Suprapubic skin (tissue), 4 donors: ENCODE data around the gene GADL1. TPM values are rescaled to one million over a fixed set of nuclear protein-coding genes. Genes with fewer than 3 reads are reported as not detected.
A peak's percentile ranks its signal among the peaks of the same experiment; 100 is the strongest.

Source experiments
- DNase-seq, 2 donors: peaks; one replicate each; pipeline ENCODE4 v3.0.0-alpha.2; 2019; ENCODE audit warnings: low spot score in 2 of 2
- H3K27ac ChIP-seq: fragments of 200-600 bp; sonication (generic); one replicate; pipeline ENCODE4 v1.5.1; 2019
- H3K27me3 ChIP-seq: fragments of 200-600 bp; sonication (generic); one replicate; pipeline ENCODE4 v1.5.1; 2019
- H3K36me3 ChIP-seq: fragments of 200-600 bp; sonication (generic); one replicate; pipeline ENCODE4 v1.5.1; 2019
- H3K4me1 ChIP-seq: fragments of 200-600 bp; sonication (generic); one replicate; pipeline ENCODE4 v1.5.1; 2019
- H3K4me3 ChIP-seq: fragments of 200-600 bp; sonication (generic); one replicate; pipeline ENCODE4 v1.5.1; 2019; ENCODE audit warnings: mild to moderate bottlenecking
- H3K9me3 ChIP-seq: fragments of 200-600 bp; sonication (generic); one replicate; pipeline ENCODE4 v1.5.1; 2019
- EP300 ChIP-seq: sonication (generic); formaldehyde crosslinking; IDR thresholded peaks from one replicate; pipeline ENCODE4 v1.6.1; 2017; ENCODE audit warnings: antibody characterized with exemption
- POLR2A ChIP-seq, 2 donors: fragments of 450-650 bp; IDR thresholded peaks; one replicate each; pipeline ENCODE4 v1.6.1; 2017; ENCODE audit warnings: antibody characterized with exemption in 2 of 2, mild to moderate bottlenecking in 2 of 2, moderate library complexity in 2 of 2
- POLR2AphosphoS5 ChIP-seq, 3 donors: sonication (generic); formaldehyde crosslinking; IDR thresholded peaks; one replicate each; pipeline ENCODE4 v1.6.1; 2017; ENCODE audit warnings: antibody characterized with exemption in 3 of 3
- WGBS: methylation state at CpG from one replicate; pipeline ENCODE4 v1.1.5; 2018; 5-methylcytosine and 5-hydroxymethylcytosine counted together
- total RNA-seq, 4 donors: library from RNA; depleted of rRNA; stranded (reverse); fragments of >200 nt; gene quantifications; one replicate each; pipeline ENCODE4 v1.1.0, GENCODE V29; 2016
- TF ChIP-seq, protein P1 (sequence below), 2 donors: fragments of 200-600 bp in 1 of 2; fragments of 450-650 bp in 1 of 2; sonication (generic) in 1 of 2; IDR thresholded peaks; one replicate each; pipeline ENCODE4 v1.5.1; 2016 to 2019; ENCODE audit warnings: antibody characterized with exemption in 2 of 2, mild to moderate bottlenecking in 1 of 2, moderate library complexity in 1 of 2

GADL1 gene
- total RNA-seq, 4 donors from 2014 or later: not detected

DNA sequence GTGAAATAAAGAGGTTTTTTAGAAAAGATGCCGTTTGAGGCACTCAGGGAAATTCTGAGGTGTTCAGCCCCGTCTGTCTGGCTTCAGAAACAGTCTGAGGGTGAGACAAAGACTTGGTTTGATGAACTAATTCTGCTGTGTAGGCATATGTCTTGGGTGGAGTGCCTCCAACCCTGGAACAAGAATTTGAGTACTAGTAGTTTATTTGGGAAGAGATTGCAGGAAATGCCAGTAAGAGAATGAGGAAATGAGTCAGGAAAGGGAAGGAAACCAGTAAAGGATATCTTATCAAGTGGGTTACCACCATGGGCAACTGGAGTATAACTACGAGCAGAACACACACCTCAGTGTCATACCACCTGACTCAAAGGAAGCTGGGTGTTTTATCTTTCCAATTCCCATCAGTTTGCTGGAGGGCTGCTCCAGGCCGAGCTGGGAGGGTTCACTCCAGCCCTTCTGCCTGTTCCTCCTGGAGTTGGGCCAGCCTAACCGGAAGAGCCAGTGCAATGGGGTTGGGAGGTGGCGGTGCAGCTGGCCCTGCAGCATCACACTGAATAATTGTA, 212.7 kb downstream of the GADL1 start:
- Histone ChIP-seq H3K4me3 (no peak overlapping the region), H3K9me3 (no peaks in the 10 kb centered on the region), H3K4me1 (peaks cover 39% of the 10 kb centered on the region), H3K36me3 (peaks cover 20% of the 10 kb centered on the region), H3K27ac (peak overlapping the region; percentile 67), H3K27me3 (no peaks in the 10 kb centered on the region)
- DNase-seq: no peak
- TF ChIP-seq, protein P1, sequence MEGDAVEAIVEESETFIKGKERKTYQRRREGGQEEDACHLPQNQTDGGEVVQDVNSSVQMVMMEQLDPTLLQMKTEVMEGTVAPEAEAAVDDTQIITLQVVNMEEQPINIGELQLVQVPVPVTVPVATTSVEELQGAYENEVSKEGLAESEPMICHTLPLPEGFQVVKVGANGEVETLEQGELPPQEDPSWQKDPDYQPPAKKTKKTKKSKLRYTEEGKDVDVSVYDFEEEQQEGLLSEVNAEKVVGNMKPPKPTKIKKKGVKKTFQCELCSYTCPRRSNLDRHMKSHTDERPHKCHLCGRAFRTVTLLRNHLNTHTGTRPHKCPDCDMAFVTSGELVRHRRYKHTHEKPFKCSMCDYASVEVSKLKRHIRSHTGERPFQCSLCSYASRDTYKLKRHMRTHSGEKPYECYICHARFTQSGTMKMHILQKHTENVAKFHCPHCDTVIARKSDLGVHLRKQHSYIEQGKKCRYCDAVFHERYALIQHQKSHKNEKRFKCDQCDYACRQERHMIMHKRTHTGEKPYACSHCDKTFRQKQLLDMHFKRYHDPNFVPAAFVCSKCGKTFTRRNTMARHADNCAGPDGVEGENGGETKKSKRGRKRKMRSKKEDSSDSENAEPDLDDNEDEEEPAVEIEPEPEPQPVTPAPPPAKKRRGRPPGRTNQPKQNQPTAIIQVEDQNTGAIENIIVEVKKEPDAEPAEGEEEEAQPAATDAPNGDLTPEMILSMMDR (IDR thresholded peaks at IDR 0.05): no peak
- TF ChIP-seq EP300: no peak
- no peak for TF ChIP-seq POLR2A (IDR thresholded peaks at IDR 0.05)
- TF ChIP-seq POLR2AphosphoS5 (IDR thresholded peaks at IDR 0.05): no peak
- 43% methylated on average over 6 of the region's 6 CpGs for WGBS

GRCh38 chr3:30680789-30681648, 213.4 kb downstream of the GADL1 start:
- Histone ChIP-seq H3K4me1 (peaks cover 39% of the 10 kb centered on the region), H3K9me3 (no peaks in the 10 kb centered on the region), H3K27me3 (no peaks in the 10 kb centered on the region), H3K36me3 (peaks cover 26% of the 10 kb centered on the region), H3K27ac (peak overlapping the region; percentile 67), H3K4me3 (no peak overlapping the region)
- 64% methylated on average over 18 of the region's 18 CpGs for WGBS
- peak in 1 of 2 donors; percentile 81 for DNase-seq
- no peak for TF ChIP-seq POLR2A (IDR thresholded peaks at IDR 0.05)
- no peak for TF ChIP-seq EP300
- TF ChIP-seq, protein P1 (IDR thresholded peaks at IDR 0.05): no peak
- TF ChIP-seq POLR2AphosphoS5 (IDR thresholded peaks at IDR 0.05): no peak

DNA sequence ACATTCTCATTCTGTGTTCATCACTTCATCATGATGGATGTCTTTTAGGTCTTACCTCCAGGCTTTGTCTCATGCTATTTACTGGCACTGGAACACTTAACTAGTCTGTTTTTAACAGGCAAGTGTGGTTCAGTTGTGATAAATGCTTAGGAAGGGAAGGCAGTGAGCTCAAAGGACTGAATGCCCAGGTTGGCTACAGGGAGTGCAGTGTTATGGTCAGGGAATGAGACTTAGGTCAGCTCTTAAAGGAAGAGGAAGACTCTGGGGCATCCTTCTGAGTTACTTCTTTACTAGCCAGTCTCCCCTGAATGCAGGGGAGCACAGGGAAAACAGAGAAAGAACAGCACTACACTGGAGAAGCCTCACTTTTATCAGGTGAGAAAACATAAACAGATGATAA, 215.4 kb downstream of the GADL1 start:
- Histone ChIP-seq H3K9me3 (no peaks in the 10 kb centered on the region), H3K27ac (no peak overlapping the region), H3K27me3 (no peaks in the 10 kb centered on the region), H3K4me1 (peaks cover 32% of the 10 kb centered on the region), H3K4me3 (no peak overlapping the region), H3K36me3 (peaks cover 38% of the 10 kb centered on the region)
- TF ChIP-seq POLR2AphosphoS5 (IDR thresholded peaks at IDR 0.05) (no peak), EP300 (no peak), POLR2A (IDR thresholded peaks at IDR 0.05) (no peak)
- TF ChIP-seq, protein P1 (IDR thresholded peaks at IDR 0.05): no peak
- DNase-seq: no peak

DNA sequence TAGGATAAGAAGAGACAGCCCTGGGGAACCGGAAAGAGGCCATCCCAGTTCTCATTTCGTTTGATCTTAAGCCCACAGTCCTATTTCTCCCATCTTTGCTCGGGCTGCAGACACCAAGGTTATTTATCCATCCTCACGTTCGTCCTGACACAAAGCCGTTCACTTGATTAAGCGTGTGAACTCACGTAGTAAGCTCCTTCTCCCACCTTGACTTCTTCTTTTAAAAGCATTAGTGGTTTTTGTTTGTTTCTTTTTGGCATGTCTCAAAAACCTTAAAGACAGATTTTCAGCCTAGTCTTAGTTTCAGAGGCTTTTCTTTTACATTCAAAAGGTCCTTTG, 217.1 kb downstream of the GADL1 start:
- peaks cover 47% of the 10 kb centered on the region for H3K36me3 ChIP-seq
- no peaks in the 10 kb centered on the region for H3K9me3 ChIP-seq
- peaks cover 28% of the 10 kb centered on the region for H3K4me1 ChIP-seq
- H3K4me3 ChIP-seq: no peak overlapping the region
- DNase-seq: no peak
- H3K27ac ChIP-seq: no peak overlapping the region
- 86% methylated on average over 8 of the region's 8 CpGs for WGBS
- no peaks in the 10 kb centered on the region for H3K27me3 ChIP-seq
- TF ChIP-seq EP300 (no peak), POLR2AphosphoS5 (IDR thresholded peaks at IDR 0.05) (no peak)
- TF ChIP-seq, protein P1 (IDR thresholded peaks at IDR 0.05): no peak
